Stimulated activated naive CD4-positive, alpha-beta T cell treated with Interleukin-2 at 50 U/mL for 16 hours (primary cell): Measurements from ENCODE around the gene MINK1.

Source experiments
- DNase-seq: peaks from one replicate; lab custom pipeline; 2025; lab: John Stamatoyannopoulos, UW

The MINK1 gene

DNA sequence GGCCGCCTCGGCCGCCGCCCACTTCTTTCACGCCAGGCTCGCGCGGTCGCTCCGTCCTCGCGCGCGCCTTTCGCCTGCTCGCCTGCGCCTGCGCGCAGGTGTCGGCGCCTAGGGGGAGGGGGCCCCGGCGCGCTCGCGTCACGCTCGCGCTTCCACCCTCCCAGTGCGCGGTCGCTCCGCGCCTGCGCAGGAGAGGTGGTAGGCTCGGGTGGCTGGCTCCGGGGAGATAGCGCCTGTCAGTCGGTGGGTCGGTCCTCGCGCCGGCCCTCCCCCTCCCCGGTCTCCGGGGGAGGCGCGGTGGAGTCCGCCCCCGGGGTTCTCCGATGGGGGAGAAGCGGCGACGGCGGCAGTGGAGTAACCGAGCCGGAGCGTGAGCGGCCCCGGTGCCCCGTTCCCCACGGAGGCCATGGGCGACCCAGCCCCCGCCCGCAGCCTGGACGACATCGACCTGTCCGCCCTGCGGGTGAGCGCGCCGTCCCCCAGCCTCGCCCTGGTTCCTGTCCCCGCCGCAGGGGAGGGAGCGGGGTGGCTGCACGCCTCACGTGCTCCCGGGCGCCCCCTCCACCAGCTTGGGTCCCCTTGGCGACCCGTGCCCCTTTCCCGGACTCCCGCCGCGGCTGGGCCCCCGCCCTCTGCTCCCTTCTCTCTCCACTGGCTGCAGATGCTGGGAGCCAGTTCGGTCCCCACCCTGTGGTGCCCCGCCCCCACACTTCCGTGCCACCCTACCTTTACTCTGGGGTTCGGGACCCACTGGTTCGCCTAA lies at the start of gene MINK1:
MINK1 (plus strand) TSS at position 163 of the 763 bp plus-strand sequence; CDS start at position 407, 244 bp downstream.
- DNase-seq: peak; percentile 82

DNA sequence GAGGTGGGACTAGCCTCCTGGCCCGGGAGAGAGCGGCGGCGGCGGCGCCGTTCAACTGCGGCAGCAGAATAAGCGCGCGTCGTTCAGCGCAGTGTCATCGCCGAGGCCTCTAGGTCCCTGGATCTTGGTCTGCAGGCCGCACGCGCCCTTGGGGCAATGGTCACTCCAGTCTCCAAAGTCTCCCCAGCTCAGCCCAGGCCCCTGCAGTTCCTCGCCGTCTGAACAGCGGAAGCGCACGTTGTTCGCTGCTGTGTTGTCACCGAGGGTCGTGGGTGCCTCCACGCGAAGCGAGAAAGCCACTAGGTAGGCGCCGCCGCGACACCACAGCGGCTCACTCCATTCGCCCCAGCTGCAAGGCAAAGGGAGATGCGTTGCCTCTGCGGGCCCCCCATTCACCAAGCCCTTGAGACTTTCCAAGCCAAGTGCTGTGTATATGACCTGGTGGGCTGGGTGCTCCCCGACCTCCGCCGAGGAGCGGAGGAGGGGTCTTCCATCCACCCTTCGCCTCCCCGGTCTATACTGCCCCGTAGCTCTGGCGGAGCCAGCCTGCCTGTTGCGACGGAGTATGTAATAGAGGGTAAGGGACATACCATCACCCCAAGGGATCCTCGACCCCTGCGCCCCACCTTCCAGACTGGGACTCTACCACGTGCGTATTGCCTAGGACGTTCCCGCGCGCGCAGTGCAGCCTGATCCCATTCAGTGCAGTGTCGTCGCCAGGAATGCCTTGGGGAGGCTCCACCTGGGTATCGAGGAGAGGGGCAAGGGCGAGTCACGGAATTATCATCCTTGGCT lies 47.6 kb upstream of the MINK1 start:
- DNase-seq: no peak

DNA sequence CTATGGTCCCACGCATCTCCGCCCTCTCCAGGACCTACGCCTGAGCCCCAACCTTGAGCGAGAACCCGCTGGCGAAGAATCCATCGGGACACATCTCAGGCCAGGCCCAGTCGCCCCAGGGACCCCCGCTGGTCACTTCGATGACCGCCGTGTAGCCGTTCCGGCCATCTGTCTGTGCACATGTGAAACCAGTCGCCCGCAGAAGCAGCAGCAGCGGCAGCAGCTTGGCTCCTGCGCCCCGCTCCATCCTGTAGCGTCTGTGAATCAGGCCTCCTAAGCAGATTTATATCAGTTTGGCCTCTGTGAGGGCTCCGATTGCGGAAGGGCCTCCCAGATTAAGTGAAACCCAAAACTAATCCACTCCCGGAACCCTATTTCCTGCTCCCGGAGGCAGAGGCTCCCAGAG lies 47.0 kb upstream of the MINK1 start, which contains the start of gene VMO1:
VMO1 (minus strand) TSS at position 259 of the 406 bp plus-strand sequence; CDS start at position 247, 12 bp downstream.
- DNase-seq: no peak

DNA sequence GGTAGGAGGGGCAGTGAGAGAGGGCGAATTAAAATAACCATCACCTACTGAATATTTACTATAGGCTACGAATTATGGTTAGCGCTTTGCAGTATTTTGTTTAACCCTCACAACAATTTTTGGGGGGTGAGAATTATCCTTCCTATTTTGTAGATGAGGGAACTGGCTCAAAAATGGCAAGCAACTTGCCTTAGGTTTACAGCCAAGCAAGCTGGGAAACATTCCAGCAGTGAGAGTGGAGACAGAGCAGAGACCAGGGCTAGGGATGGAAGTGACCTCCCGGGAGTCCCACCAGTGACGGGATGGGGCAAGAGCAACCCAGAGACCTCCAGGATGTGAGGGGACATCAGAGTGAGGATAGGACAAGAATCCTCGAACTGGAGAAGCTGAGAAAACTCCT lies 46.6 kb upstream of the MINK1 start:
- no peak for DNase-seq

DNA sequence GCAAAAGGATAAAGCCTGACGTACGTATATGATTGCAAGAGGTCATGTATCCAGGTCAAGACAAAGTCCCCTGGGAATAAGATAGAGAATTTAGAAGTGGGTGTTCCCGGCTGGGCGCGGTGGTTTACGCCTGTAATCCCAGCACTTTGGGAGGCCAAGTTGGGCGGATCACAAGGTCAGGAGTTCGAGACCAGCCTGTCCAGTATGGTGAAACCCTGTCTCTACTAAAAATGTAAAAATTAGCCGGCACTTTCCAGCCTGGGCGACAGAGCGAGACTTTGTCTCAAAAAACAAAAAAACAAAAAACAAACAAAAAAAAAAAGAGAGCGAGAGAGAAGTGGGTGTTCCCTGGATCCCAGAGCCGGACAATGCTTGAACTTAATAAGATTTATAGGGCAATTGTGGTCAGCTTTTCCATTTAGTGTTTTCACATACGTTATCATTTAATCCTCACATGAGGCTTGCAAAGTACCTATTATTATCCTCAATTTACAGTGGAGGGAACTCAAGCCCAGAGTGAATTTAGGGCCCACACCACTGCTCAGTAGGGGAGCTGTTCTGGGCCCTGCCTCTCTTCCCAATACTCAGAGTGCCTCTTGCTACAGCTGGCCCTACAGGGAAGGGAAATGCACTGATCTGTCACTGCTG lies 44.9 kb upstream of the MINK1 start:
- no peak for DNase-seq

DNA sequence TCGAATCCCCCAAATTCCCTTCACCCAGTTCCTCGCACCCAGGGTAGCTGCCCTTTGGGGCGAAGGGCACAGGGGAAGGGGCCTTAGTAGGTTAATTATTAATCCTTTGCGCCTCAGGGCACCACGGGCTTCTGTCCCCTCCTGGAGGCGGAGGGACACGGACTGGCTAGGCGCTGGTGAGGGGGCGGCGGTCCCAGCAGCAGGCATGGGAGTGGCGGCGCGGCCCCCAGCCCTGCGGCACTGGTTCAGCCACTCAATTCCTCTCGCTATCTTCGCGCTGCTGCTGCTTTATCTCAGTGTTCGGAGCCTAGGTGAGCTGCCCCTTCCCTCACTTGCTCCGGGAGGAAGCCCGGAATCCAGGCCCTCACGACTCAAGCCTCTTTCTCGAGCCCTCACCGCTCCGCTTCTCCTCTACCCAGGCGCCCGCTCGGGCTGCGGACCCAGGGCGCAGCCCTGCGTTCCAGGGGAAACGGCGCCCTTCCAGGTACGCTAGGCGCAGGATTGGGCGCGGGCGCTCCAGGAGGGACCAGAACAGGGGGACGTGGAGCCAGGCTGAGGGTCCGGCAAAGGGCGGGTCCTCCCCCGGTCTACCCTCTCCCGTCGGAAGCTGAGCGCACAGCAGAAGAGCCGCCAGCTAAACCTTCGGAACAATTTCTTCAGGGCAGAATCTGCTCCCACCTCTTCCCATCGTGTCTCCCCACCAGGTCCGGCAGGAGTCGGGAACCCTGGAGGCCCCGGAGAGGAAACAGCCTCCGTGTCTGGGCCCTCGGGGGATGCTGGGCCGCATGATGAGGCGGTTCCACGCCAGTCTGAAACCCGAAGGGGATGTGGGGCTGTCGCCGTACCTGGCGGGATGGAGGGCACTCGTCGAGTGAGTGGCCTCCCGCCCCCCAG lies 44.1 kb upstream of the MINK1 start, which contains the start of gene GLTPD2:
GLTPD2 (plus strand) TSS at position 158 of the 894 bp plus-strand sequence; CDS start at position 206, 48 bp downstream.
- DNase-seq: no peak

DNA sequence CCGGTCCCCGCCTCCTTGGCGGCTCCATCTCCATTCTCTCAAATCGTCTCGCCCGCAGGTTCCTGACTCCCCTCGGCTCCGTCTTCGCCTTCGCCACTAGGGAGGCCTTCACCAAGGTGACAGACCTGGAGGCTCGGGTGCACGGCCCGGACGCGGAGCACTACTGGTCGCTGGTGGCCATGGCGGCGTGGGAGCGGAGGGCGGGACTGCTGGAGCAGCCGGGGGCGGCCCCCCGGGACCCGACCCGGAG lies 43.5 kb upstream of the MINK1 start:
- DNase-seq: no peak

DNA sequence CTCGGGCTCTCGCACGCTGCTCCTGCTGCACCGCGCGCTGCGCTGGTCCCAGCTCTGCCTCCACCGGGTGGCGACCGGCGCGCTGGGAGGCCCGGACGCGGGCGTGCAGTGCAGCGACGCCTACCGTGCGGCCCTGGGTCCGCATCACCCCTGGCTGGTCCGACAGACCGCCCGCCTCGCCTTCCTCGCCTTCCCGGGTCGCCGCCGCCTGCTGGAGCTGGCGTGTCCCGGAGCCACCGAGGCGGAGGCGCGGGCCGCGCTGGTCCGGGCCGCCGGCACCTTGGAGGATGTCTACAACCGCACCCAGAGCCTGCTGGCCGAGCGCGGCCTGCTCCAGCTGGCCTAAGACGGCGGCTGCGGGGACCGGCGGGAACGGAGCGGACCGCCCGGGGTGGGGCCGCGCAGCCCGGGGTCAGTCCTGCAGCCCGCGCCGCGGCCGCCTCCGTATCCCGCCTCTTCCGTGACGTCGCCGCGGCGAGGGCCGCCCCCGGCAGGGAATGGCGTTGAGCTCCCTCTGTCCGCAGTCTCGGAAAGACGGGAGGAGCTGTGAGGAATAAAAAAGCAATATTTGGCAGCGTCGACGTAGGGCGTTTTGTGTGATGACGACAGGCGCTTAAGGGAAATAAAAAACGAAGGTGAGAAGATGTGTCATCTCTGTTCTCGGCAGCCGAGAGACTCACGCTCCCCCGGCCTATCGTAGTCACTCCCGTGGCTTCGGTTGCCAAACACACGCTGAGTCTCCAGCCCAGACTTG lies 43.0 kb upstream of the MINK1 start:
- peak; percentile 77 for DNase-seq

DNA sequence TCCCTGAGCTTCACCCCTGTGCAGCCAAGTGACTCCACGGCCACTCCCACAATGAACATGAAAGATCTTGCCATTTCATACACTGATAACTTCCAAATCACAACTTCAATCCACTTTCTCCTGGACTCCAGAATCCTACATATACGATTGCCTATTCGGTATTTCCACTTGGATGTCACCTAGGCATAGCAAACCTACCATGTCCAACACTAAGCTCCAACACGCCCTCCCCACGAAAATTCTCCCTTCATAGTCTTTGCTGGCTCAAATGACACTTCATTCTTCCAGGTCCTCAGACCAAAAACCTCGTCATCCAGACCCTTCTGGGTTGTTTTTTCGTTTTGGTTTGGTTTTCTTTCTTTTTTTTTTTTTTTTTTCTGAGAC lies 42.4 kb upstream of the MINK1 start:
- DNase-seq: no peak

DNA sequence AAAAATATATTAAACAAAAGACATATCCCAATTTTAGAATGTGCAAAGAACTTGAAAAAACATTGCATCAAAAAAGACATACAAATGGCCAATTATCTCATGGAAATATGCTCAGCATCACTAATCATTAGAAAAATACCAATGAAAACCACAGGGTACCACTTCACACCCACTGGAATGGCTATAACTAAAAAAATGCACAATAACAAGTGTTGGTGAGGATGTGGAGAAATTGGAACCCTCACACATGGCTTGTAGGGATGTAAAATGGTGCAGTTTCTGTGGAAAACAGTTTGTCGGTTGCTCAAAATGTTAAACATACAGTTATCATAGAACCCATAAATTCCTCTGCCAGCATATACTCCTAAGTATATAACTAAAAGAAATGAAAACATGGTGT lies 38.0 kb upstream of the MINK1 start:
- no peak for DNase-seq

DNA sequence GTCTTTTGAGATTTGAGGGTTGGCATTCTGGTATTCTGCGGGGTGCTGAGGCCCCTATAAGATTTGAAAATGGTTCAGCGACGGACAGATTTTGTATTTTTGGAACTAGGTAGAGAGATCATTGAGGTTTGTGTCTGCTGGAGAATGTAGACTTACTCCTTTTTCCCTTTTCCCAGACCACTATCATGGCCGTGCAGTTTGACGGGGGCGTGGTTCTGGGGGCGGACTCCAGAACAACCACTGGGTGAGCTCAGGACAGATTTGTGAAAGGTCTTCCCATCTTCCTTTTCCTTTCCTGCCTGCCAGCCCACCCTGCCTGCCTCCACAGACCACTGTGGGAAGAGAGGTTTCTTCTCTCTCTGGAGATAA lies 36.6 kb upstream of the MINK1 start:
- DNase-seq: peak; percentile 10

DNA sequence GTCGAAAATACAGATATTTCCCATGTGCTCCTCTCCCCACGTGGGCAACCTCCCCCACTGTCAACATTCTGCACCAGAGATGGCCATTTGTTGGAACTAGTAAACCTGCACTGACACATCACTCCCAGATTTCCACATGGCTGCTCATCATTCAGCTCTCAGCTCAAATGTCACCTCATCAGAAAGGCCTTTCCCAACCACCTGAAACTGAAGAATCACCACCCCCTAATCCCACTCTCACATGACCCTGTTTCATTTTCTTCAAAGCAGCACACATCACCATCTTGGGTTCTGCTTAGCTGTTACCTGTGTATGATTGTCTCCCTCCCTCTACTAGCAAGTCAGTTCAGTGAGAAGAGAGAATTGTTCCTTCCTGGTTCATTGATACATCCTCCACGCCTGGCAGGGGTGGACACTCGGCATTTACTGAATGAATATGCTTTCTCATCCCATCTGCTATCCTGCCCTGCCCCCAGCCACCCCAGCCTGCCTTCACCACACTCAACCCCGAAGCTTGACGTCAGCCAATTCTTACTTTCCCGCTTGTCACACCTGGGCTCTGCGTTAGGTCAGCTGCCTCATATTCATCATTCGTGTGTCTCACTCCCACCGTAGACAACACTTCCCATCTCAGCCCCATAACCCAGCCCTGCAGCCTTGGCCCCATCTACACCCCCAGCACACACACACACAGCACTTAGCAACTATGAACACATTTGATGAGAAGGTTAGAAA lies 32.5 kb upstream of the MINK1 start:
- no peak for DNase-seq

DNA sequence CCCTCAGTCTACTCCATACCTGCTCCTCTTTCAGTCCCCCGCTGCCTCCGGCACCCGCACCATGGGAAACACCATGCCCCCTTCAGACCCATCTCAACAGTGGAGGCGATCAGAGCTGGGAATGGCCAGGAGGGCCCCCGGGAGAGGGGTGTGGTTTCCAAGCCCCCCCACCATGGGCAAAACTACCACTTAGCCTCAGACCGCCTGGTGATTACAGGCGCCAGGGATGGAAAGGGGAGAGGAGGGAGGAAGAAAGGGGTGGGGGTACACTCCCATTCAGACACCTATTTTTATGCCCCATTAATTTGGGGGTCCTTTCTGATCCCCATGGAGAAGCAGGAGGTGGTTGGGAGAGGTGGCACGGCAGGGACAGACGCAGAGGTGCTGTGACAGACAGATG lies 30.9 kb upstream of the MINK1 start, which contains the start of gene C17orf114:
C17orf114 (minus strand) TSS at position 101 of the 400 bp plus-strand sequence.
- DNase-seq: no peak

DNA sequence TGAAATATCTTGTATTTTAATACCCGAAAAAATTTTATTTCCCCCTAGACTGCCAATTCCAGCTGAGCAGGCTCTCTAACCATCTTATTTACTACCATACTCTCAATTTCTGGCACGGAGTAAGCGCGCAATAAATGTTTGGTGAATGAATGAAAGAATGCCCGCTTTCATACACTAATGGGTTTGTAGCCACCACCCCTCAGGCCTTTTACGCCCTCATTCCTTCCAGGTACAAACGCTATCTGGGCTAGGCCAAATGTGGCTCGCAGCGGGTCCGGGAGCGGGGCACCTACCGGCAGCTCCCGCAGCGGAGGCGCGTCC lies 26.7 kb upstream of the MINK1 start:
- DNase-seq: no peak

DNA sequence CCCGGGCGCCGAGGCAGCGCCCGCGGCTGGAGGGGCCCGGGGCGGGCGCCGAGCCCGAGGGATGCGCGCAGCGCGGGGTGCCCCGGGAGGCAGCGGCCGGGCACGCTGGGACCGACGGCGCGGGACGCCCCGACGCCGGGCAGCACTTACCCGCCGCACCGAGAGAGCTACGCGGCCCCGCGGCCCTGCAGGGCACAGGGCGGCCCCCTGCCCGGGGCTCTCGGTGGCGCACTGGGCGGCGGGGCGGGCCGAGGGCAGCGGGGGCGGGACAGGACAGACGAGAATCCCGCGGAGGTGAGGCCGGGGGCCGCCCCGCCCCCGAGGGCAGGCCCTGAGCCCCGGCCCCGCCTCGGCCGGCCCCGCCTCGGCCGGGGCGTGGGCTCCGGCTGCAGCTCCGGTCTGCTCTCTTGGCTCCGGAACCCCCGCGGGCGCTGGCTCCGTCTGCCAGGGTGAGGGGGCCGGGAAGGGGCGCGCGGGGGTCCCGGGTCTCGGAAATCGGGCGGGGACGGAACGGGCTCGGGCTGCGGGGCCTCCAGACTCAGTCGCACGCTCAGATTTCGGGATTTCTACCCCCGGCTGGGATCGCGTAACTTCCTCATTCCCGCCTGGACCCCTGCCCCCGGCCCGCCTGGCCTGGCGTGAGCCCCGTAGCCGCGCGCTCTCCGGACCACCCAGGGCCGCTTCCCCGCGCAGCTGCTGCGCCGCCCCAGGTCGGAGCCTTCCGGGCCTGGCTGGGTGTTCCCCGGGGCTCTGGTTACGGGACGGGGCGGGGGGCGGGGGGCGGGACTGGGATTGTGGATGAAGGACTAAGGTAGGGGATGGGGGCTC lies 26.1 kb upstream of the MINK1 start, which contains the start of gene PLD2:
PLD2 (plus strand) TSS at position 376 of the 828 bp plus-strand sequence. CDS start 621 bp downstream, outside the sequence.
- peak; percentile 84 for DNase-seq

DNA sequence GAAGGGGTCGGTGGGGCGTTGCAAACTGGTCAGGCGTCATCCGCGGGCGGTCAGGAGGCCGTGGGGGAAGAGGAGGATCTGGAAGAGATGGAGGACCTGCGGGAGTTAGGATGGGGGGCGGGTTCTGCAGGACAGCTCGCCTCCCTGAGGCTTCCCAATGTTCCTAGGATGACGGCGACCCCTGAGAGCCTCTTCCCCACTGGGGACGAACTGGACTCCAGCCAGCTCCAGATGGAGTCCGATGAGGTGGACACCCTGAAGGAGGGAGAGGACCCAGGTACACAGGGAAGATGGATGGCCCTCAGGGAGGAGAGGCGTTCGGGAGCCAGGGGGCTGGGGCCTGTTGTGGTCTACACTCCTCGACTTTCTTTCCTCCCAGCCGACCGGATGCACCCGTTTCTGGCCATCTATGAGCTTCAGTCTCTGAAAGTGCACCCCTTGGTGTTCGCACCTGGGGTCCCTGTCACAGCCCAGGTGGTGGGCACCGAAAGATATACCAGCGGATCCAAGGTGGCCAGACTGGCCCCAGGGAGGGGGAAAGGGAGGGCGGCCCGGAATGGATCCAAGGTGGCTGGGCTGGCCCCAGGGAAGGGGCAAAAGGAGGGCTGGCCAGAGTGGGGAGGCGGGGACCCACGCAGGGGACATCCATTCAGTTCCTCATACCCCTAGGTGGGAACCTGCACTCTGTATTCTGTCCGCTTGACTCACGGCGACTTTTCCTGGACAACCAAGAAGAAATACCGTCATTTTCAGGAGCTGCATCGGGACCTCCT lies 25.3 kb upstream of the MINK1 start:
- DNase-seq: no peak

DNA sequence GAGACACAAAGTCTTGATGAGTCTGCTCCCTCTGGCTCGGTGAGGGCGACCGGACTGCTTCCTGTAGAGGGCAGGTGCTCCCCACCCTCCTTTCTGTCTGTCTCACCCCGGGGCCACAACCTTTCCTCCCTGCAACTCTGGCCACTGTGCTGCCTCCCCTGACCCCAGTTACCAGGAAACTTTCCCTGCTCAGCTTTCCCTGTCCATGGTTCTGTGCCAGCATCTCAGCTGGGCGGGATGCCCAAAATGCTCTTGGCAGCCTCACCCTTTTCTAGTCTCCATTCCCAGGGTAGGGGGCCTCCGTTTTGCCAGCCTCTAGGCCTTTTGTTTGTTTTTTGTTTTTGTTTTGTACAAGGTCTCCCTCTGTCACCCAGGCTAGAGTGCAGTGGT lies 24.8 kb upstream of the MINK1 start:
- no peak for DNase-seq

DNA sequence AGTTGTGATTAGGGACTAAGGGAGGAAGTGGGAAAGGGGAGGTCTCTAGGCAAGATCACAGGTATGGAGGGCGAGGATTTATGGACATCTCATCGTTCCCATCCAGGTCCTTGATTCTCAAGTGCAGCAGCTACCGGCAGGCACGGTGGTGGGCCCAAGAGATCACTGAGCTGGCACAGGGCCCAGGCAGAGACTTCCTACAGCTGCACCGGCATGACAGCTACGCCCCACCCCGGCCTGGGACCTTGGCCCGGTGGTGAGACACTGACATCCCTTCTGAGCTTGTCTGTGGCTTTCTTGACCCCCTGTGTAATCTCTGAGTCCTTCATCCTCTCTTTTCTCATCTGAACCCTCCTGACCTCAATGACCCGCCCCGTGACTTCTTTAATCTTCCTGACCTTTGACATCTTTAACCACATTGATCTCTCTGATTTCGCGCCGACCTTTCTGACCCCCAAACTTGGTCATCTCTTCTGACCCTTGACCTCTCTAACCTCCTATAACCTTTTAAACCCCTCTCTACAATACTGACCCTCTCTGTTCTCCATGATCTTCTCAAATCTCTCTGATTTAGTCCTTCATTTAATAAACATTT lies 22.3 kb upstream of the MINK1 start:
- DNase-seq: no peak
